Posterior cingulate gyrus (tissue), 11 donors: ENCODE results near the gene TSGA10.

Experiments
- DNase-seq, 10 donors: peaks; one replicate each; pipeline versions ENCODE4 v3.0.0 to v3.0.0-alpha.2; 2020 to 2021; ENCODE audit warnings: mixed read lengths in 3 of 10
- intact Hi-C: fragments of 100-400 bp; cut with DNase I; formaldehyde crosslinking; loops from one replicate; pipeline ENCODE4 v1.15.1; 2023

Gene TSGA10

DNA sequence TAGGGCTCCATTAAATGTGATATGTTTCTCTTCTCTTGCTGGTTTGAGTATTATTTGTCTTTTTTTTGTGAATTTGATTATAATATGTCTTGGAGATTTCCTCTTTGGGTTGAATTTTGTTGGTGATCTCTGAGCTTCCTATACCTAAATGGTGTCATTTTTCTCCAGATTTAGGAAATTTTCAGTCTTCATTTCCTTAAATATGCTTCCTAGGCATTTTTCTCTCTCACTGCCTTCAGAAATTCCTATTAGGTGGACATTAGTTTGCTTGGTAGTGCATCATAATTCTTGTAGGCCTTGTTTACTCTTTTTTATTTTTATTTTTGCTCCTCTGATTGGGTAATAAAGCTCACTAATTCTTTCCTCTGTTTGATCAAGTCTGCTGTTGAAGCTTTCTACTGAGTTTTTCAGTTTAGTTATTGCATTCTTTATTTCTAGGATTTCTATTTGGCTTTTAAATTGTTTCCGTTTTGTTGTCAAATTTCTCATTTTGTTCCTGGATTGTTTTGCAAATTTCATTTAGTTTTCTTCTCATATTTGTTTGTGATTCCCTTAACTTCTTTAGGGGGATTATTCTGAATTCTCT is 182.1 kb downstream of the TSGA10 start:
- DNase-seq, result no peak
- intact Hi-C loops, result no loop called here

- intact Hi-C loops, result no loop called here
- DNase-seq, result no peak
These were observed 194.8 kb downstream of the TSGA10 start for GRCh38 chr2:98959810-98960507.

DNA sequence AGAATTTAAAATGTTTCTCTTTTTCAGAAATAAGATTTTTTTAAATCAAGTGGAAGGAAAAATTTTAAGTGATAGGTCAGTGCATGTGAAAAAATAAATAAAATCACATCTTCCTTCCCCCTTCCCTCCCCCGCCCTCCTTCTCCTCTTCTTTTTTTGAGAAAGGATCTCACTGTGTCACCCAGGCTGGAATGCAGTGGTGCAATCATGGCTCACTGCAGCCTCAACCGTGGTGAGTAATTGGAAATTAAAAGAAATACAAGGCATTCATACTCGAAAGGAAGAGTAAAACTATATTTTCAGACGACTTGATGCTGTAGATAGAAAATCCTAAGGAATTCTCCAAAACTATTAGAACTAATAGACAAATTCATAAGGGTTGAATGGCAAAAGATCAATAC is 201.8 kb downstream of the TSGA10 start:
- DNase-seq, result no peak
- intact Hi-C loops, result no loop called here

DNA sequence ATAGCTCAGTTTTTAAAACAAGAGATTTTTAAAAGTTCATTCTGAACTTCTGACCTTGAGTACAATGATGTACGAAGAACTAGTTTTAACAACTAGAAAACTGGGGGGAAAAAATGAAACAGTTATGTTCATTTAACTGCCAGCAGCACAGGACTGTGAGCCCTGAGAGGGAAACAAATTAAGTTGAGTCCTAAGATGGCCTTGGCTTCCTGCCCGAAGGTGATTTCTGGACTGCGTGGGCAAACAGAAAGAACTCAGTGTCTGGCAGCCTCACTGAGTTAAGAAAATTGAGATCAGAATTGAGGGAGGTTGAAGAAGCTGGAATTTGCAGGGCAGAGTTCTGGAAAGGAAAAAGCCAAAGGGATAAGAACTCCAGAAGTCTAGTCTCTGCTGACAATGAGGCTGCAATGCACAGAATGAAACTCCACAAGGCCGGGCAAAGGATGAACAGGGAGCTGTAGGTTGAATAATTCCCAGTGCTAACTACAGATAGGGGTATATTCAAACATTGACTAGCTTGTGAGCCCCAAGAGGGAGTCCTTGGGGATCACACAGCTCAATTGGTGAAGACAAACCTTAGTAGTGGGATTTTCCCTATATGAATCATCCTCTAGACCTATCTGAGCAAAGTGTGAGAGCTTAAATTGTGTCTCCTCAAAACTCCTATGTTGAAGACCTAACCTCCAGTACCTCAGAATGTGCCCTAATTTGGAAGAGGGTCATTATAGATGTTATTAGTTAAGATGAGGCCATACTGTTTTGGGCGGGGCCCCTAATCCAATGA is 205.6 kb downstream of the TSGA10 start:
- intact Hi-C loops, result no loop called here
- DNase-seq, result no peak

- no peak for DNase-seq
- intact Hi-C loops, result no loop called here
These were observed 207.2 kb downstream of the TSGA10 start for GRCh38 chr2:98947554-98947953.
